NCI-H345 (cell line): ENCODE measurements around the gene SLC30A2.
A peak's percentile ranks its signal among the peaks of the same experiment; 100 is the strongest.
"Not testable (repeated sequence)": the region's sequence is repeated elsewhere in the genome, so short reads cannot be mapped to it uniquely, and the experiment has no call there.

Experiments used
- DNase-seq: peaks from one replicate; lab custom pipeline; 2025; lab: John Stamatoyannopoulos, UW

The SLC30A2 gene, protein sequence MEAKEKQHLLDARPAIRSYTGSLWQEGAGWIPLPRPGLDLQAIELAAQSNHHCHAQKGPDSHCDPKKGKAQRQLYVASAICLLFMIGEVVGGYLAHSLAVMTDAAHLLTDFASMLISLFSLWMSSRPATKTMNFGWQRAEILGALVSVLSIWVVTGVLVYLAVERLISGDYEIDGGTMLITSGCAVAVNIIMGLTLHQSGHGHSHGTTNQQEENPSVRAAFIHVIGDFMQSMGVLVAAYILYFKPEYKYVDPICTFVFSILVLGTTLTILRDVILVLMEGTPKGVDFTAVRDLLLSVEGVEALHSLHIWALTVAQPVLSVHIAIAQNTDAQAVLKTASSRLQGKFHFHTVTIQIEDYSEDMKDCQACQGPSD

DNA sequence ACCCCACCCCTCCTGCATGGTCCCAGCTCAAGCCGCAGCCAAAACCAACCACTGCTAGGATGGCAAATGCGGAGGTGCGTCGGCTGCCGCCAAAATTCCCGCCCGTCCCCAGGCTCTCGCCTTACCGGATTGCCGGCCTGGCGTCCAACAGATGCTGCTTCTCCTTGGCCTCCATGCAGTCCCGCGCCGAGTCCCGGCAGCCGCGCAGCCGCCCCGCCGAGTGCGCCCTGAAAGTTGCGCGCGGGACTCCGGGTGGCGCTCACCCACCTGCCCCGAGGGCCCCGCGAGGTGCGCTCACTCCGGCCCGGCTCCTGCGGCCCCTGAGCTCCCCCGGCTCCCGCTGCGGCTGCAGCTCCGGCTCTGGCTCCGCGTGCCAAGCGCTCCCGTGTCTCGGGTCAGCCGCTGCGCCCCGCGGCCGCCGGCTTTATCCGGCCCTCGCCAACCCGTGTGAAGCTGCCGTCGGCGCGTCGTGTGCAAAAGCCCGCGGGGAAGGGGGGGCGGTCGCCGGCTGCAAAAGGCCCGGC, at the start of gene SLC30A2:
SLC30A2 (minus strand) TSS at position 397 of the 524 bp plus-strand sequence; CDS start at position 175, 222 bp downstream.
- DNase-seq, result no peak

DNA sequence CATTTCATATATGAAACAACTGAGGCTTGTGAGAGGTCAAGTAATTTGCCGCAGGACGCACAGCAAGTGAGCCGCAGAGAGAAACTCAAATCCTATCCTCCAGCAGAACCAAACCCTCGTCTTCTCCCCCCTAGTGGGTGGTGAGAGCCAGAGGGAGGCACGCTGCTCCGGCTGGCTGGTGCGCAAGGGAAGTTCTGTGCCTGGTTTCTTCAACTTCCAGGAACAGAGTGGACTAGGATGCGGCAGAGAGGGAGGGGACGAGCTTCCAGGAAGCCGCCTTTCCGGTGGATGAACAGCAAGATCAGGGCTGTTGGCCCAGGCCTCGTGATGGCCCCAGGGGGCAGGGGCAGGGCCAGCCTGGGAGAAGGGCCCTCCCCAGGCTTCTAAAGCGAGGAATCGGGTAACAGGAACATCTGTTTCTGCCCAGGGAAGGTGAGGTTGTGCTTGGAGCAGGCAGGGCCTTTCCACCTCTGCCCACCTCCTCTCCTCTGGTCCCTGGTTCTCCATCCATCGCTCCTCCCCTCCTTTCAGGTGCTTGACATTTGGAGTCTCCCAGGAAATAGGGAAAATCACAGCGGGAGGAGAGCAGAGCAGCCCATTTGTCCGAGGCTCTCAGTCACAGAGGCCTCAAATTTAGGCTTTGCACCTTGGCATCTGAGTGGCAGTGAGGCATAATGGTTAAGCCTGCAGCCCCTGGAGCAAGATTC, 48.9 kb upstream of the SLC30A2 start:
- DNase-seq, result peak; percentile 57

DNA sequence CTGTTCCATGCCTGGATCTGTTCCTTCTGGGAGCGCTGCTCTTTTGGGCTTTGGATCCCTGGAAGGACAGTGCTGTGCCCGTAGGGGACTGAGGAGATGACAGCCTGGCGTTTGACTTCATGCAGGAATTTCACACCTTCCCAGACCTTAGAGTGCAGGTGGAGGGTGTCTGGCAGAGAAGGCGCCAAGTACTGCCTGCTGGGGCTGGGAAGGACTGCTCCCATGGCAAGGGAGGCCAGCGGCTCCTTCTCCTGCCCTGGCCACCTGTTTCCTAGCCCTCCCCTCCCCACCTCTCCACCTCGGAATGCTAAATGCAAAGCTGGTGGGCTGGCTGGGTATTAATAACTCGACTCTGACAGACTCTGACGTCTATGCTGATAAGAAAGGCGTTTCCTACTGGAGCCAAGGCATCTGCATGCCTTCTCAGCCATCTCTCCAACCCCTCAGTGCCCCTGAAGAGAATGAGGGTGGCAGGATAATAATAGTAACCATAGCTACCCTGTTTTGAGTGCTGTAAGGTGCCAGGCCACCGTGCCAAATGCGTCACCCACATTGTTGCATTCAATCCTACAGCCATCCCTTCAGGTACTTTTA, 48.3 kb upstream of the SLC30A2 start:
- peak; percentile 37 for DNase-seq

DNA sequence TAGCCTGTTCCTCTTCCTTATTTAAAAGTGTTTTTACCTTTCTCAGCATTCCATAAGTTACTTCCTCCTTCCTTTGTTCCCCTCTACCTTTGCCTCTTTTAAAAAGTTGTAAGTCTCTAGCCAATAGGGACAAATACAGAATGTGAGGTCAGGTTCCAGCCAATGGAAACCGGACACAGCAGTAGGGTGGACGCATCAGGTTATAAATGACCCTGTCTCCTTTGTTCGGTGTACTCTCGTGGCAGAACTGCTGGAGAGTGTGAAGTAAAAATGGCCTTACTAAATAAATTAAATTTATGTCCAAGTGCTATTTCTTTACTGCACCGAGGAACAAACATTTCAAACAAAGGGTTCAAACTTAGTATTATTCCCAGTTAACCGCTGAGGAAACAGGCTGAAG, 47.7 kb upstream of the SLC30A2 start:
- not testable (repeated sequence) for DNase-seq

DNA sequence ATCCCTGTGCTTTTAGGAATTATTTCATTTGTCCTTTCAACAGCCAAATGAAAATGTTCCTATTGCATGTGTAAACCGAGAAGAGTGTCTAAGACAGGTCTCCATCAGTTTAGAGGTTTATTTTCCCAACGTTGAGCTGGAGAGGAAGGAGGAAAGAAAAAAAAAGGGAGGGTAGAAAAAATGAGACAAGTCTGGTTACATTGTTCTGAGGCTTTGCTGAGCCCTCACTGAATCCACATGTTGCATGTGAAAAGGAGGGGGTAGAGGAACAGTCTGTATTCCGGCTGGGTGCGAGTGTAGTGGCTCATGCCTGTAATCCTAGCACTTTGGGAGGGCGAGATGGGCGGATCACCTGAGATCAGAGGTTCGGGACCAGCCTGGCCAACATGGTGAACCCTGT, 46.5 kb upstream of the SLC30A2 start:
- no peak for DNase-seq

DNA sequence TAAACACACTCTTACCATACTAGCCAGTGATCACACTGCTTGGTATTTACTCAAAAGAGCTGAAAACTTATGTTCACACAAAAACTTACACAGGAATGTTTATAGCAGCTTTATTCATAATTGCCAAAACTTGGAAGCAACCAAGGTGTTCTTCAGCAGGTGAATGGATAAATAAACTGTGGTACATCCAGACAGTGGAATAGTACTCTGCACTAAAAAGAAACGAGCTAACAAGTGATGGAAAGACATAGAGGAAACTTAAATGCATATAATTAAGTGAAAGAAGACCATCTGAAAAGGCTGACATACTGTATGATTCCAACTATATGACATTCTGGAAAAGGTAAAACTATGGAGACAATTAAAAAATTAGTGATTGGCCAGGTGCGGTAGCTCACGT, 45.0 kb upstream of the SLC30A2 start:
- DNase-seq, result no peak

DNA sequence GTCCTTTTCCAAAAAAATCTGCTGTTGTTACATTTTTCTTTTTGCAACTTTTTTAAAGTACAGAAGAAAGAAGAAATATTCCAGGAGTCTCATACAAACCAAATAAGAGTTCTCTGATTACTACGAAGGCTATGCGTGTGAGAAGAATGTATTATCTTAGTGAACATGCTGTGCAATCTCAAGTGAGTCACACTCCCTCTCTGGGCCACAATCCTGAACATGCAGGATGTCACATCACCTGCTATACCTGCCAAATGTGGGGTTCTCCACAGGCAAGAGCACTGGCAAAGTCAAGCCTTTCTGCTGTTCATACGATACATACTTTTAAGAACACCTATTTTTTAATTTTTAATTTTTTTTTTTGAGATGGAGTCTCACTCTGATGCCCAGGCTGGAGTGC, 43.2 kb upstream of the SLC30A2 start:
- DNase-seq, result no peak

DNA sequence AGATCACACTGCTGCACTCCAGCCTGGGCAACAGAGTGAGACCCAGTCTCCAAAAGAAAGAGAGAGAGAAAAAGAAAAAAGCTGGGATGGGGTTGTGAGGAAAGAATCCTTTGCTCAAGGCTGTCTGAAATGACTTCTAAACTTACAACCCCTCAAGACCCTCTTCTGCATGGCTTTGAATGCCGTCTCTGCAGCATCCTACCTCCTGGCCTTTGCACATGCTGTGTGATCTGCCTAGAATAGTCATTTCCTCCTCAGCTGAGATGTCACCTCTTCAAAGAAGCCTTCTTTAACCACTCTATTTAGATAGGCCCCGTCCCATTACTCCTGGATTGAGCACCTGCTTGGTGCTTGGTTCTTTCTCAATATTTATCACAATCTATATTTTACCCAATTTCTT, 38.9 kb upstream of the SLC30A2 start:
- DNase-seq, result no peak

DNA sequence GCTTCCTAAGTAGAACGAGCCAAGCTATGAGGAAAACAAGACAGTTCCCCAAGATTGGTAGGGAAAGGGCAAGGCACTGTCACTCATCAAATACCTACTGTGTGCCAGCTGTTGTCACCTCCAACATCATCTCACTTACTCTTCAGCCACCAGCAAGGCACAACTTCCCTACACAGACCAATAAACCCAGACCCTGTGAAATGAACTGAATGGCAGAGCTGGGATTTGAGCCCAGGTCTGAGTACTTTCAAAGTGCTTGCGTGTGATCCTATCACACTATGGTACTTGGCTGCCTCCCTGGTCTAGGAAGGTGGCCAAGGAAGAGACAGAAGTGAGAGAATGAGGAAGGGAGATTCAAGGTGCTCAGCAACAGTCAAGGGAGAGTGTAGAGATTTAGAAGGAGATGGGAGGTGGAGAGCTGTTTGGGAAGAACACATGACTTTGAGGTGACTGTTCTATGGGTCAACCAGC, 38.2 kb upstream of the SLC30A2 start:
- no peak for DNase-seq

DNA sequence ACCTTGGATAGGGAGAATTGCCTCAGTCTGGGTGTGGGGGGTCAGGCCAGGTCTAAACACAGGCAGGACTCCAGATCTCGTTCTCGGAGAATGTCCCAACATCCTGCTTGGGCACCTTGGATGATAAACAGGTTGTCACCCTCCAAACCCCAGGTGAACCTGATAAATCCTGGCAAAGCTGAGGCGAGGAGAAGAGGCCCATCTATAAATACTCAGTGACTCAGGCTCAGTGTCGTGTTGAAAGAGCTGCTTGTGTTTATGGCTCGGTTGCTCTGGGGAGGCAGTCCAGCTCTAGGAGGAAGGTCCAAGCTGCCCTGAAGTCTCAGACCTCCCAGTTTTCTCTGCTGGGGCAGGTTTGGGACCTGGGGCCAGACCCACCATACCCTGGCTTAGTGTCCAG, 37.3 kb upstream of the SLC30A2 start:
- DNase-seq, result no peak

DNA sequence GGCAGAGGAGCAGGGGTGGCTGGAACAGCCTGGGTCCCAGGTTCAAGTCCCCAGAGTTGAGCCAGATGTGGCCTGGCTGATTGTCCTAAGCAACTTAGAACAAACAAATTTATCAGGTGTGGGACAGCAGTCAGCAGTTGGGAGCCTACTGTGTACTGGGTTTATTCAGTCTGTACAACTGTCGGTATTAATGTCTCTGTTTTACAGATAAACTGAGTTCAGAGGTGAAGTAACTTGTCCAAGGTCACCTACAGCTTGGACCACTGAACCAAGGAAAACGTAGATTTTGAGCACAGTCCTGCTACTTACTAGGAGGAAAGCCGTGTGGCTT, 36.1 kb upstream of the SLC30A2 start:
- no peak for DNase-seq

DNA sequence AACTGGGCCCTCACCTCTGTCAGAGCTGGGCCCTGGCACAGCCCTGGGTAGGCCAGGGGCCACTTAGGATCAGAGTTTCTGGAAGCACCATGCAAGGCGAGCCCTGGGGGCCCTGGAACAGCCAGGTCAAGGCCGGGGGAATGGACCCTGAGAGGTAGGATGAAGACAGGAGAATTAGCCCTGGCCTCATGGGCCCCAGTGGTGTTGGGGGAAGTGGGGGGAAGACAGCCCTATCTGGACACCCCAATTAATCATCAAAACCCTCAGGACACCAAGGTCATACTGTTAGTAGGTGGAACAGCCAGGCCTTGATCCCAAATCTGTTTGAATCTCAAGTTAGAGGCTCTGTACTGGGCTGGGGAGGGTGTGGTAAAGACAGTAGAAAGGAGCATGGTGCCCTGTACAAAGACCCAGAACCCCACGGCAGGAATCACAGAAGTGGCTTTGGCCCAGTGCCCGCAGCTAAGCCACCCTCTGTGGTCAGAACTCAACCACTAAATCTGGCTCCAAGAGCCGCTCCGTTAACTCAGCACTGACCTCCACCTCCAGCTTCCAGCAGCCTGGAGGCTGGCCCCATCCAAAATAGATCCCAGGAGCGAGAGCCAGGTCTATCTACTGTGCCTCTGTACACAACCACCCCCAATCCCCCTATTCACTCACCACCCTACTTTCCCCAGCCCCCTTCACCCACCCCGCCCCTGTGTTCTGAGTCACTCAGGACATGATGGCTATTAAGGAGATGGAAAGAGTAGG, 35.5 kb upstream of the SLC30A2 start:
- DNase-seq, result no peak

DNA sequence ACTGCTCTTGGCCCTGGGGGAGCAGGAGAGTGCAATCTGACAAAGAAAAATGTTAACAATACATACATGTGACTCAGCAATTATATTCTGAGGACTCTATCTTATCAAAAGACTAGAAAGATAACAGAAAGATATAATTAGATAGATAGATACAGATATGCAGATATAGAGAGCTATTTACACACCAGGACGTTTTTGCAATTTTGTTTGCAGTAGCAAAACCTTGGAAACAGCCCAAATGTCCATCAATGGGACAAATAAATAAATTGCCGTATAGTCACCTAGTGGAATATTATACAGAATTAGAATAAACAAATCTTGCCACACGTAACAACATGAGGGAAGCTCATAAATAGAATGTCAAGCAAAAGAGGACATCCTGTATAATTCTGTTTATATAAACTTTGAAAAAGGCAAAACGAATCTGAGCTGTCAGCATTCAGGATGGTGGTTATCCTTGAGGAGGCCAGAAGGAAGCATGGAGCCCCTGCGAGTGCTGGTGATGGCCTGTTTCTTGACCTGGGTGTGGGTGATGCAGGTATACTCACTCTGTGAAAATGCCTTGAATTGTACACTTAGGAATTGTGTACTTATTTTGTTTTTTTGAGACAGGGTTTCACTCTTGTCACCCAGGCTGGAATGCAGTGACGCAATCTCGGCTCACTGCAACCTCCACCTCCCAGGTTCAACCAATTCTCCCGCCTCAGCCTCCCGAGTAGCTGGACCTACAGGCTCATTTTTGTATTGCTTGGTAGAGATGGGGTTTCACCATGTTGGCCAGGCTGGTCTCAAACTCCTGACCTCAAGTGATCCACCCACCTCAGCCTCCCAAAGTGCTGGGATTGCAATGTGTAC, 34.3 kb upstream of the SLC30A2 start:
- no peak for DNase-seq

DNA sequence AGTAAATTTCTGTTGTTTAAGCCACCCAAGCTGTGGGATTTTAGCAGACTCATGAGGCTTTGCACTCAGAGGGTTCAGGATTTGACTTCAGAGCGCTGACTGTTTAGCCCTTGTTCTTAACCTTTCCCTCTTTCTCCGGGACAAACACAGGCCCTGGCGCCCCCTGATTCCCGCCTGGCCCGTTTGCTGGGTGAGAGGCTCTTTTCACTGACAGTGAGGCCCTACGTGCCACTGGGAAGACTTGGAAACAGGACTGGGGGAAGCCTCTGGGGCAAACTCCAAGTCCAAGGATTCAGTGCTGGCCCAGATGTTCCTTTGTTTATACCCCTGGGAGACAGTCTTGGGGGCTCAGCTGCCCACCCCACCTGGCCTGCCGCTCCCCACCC, 33.3 kb upstream of the SLC30A2 start:
- no peak for DNase-seq

DNA sequence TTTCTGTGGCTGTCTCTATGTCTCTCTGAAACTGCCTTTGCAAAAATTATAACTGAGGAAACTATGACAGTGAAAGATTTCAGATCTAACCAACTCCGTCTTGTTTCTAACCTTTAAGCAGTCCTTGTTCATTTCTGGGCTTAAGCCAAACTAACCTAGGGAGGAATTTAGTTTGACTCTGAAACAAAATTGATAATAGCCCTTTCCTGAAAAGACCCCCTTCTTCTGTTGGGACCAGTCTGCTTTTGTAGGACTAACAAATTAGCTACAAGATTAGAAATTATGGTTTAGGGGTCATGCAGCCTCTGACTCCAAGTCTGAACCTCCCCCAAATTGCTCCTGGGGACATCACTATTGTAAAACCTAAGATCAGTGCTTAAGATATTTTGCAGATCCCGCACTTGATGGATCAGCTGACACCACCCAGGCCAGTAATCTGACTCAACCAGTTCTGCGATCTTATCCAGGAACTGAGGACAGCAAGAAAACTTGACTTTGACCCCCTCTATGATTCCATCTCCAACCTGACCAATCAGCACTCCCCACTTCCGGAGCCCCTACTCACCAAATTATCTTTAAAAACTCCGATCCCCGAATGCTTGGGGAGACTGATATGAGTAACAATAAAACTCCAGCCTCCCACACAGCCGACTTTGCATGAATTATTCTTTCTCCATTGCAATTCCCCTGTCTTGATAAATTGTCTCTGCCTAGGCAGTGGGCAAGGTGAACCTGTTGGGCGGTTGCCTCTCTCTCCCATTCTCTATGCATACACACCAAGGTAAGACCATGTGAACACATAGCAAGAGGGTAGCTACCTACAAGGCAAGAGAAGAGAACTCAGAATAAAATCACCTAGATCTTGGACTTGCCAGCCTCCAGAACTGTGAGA, 32.6 kb upstream of the SLC30A2 start:
- DNase-seq, result no peak

DNA sequence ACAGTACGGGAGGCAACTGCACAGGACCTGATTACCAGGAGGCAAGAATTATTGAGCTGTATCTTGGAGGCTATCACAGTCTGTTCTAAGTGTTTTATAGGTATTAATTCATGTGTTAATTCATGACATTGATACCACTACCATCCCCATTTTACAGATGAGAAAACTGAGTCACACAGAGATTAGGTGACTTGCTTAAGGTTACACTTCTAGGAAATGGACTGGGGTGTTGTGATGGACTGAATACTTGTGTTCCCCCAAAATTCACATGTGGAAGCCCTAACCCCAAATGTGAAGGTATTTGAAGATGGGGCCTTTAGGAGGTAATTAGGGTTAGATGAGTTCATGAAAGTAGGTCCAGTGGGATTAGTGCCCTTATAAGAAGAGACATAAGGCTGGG, 31.6 kb upstream of the SLC30A2 start:
- no peak for DNase-seq

DNA sequence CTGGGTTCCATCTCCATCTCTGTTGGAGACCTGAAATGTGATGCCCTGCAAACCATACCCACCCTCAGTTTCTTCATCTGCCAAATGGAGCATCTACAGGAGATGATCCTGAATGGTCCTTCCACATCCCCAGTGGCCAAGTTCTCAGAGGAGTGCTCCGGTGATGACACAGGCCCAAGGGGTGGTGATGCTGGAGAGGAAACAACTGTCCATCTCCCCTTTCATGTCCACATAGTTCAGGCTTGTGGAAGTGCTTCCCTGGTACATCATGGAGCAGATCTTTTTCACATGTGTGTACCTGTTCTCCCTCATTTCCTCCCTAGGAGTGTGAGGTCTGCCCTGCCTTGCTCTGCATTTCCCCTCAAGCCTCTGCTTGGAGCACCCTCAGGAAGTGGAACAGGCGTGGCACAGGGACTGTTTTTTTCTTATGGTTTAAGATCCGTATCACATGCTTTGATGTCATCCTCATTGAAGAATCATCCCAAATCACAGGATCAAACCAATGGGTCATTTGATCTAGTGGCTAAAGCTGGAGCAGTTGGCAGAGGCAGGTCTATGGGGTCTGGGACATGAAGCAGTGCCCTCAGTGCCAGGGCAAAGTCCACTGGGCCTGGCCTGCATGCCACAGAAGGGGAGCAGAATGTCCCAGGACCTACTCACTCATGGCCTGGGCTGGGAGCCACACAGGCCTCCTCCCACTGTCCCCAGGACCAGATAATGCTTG, 29.7 kb upstream of the SLC30A2 start:
- DNase-seq, result no peak

DNA sequence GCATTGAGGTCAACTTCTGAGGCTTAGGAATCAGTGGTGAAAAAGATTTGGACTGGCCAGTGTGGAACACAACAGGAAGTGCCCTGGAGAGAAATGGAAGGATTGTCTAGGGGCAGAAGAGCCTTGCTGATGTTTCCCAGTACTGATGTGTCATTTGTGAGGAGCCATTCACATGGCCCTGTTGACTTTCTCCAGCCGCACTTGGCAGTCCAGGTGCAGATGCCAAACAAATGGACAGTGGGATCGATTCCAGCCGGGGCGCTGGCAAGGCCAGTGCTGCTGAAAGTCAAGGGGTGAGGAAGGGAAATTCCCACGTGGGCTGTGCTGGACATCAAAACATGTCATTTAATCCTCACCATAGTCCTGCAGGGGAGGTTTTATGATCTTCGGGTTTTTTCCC, 26.4 kb upstream of the SLC30A2 start:
- DNase-seq, result no peak

DNA sequence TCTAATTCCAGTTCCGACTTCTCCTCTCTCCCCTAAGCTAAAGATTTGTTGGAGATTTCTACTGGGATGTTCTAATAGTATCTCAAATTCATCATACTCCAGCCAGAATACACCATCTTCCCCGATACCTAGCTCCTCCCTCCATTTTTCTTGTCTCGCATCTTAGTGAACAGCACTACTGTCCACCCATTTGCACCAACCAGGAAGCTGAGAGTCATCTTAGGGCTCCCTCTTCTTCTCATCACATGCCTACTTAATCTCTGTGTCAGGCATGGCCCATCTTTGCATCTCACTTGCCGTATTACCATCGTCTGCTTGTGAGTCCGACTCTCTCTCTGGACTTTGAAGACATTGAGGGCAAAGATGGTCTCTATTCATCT, 25.0 kb upstream of the SLC30A2 start:
- no peak for DNase-seq
